Urinary bladder (tissue), 4 donors: ENCODE data around the gene BUD23. TPM values are rescaled to one million over a fixed set of nuclear protein-coding genes. Genes with fewer than 3 reads are reported as not detected.
"Not testable (repeated sequence)": the region's sequence is repeated elsewhere in the genome, so short reads cannot be mapped to it uniquely, and the experiment has no call there.

ENCODE experiments used
- DNase-seq: peaks from one replicate; pipeline ENCODE4 v3.0.0-alpha.2; 2015; ENCODE audit errors: extremely low spot score
- H3K27ac ChIP-seq: one replicate; pipeline ENCODE4 v1.5.1; 2013; ENCODE audit warnings: low read depth, mild to moderate bottlenecking, moderate library complexity
- H3K36me3 ChIP-seq: one replicate; pipeline ENCODE4 v1.6.1; 2013; ENCODE audit warnings: mild to moderate bottlenecking, moderate library complexity; ENCODE audit not compliant: insufficient read depth
- H3K4me1 ChIP-seq: one replicate; pipeline ENCODE4 v1.6.1; 2013; ENCODE audit warnings: mild to moderate bottlenecking, moderate library complexity; ENCODE audit not compliant: insufficient read depth
- H3K4me3 ChIP-seq: one replicate; pipeline ENCODE4 v1.5.1; 2013; ENCODE audit warnings: low read depth, low read length
- WGBS: extraction: QIAGEN DNeasy Blood & Tissue Kit; methylation state at CpG from one replicate; pipeline ENCODE4 v1.1.7; 2013; 5-methylcytosine and 5-hydroxymethylcytosine counted together
- polyA plus RNA-seq: library from polyadenylated mRNA; stranded (reverse); fragments of 200-250 nt; gene quantifications from one replicate; pipeline ENCODE4 v1.2.3, GENCODE V29; 2013
- total RNA-seq: library from RNA; depleted of rRNA; stranded (reverse); fragments of >200 nt; gene quantifications from one replicate; pipeline ENCODE4 v1.2.3, GENCODE V29; 2014
- donor health status: healthy with polysubstance abuse.
- donor health status: healthy.

BUD23 gene
- total and polyA plus RNA-seq, 2 donors: 22.9 to 69.4 TPM

- no peak overlapping the region for H3K27ac ChIP-seq
- H3K4me3 ChIP-seq: no peak overlapping the region
- 77% methylated on average over 1 of the region's 1 CpG for WGBS
- no peak for DNase-seq
- no peaks in the 10 kb centered on the region for H3K36me3 ChIP-seq
- no peaks in the 10 kb centered on the region for H3K4me1 ChIP-seq
Measured at GRCh38 chr7:73712773-73713172, 29.4 kb downstream of the BUD23 start.

- not testable (repeated sequence) for H3K36me3 ChIP-seq, DNase-seq, H3K4me3 ChIP-seq, H3K4me1 ChIP-seq, H3K27ac ChIP-seq
- 96% methylated on average over 6 of the region's 6 CpGs for WGBS
Measured at GRCh38 chr7:73713319-73713718, 29.9 kb downstream of the BUD23 start.

GRCh38 chr7:73715648-73716317, 32.4 kb downstream of the BUD23 start:
- WGBS: 60% methylated on average over 16 of the region's 16 CpGs
- Histone ChIP-seq H3K27ac (no peak overlapping the region), H3K4me3 (no peak overlapping the region), H3K4me1 (no peaks in the 10 kb centered on the region), H3K36me3 (no peaks in the 10 kb centered on the region)
- peak; percentile 72 for DNase-seq

- no peak for DNase-seq
- H3K27ac ChIP-seq: no peak overlapping the region
Measured at GRCh38 chr7:73716318-73716890, 33.0 kb downstream of the BUD23 start.

GRCh38 chr7:73717025-73717807, 33.8 kb downstream of the BUD23 start:
- WGBS: 58% methylated on average over 13 of the region's 13 CpGs
- DNase-seq: no peak

More at GRCh38 chr7:73716318-73716890, 33.0 kb downstream of the BUD23 start:
- WGBS: 69% methylated on average over 4 of the region's 4 CpGs
- no peaks in the 10 kb centered on the region for H3K36me3 ChIP-seq
- no peaks in the 10 kb centered on the region for H3K4me1 ChIP-seq
- H3K4me3 ChIP-seq: no peak overlapping the region

GRCh38 chr7:73717991-73718405, 34.6 kb downstream of the BUD23 start:
- no peak overlapping the region for H3K4me3 ChIP-seq
- no peaks in the 10 kb centered on the region for H3K36me3 ChIP-seq
- DNase-seq: no peak
- 68% methylated on average over 10 of the region's 10 CpGs for WGBS
- H3K27ac ChIP-seq: no peak overlapping the region
- H3K4me1 ChIP-seq: no peaks in the 10 kb centered on the region

More at GRCh38 chr7:73717025-73717807, 33.8 kb downstream of the BUD23 start:
- no peak overlapping the region for H3K27ac ChIP-seq
- H3K4me3 ChIP-seq: no peak overlapping the region
- no peaks in the 10 kb centered on the region for H3K4me1 ChIP-seq
- H3K36me3 ChIP-seq: no peaks in the 10 kb centered on the region

GRCh38 chr7:73718438-73718881, 35.1 kb downstream of the BUD23 start:
- WGBS: 41% methylated on average over 9 of the region's 9 CpGs
- no peak for DNase-seq
- Histone ChIP-seq H3K27ac (no peak overlapping the region), H3K36me3 (no peaks in the 10 kb centered on the region), H3K4me3 (peak overlapping the region; percentile 86), H3K4me1 (no peaks in the 10 kb centered on the region)

GRCh38 chr7:73718905-73719805, 35.8 kb downstream of the BUD23 start, which contains the start of gene STX1A:
Gene STX1A (minus strand): TSS chr7:73719669. CDS start chr7:73719631, 38 bp downstream.
- Histone ChIP-seq H3K27ac (no peak within 1 kb of the TSS), H3K4me1 (no peaks in the 10 kb centered on the region), H3K36me3 (no peaks in the 10 kb centered on the region), H3K4me3 (peak within 1 kb of the TSS; percentile 86)
- WGBS: 2% methylated on average over 96 of the region's 96 CpGs
- DNase-seq: no peak

GRCh38 chr7:73719806-73720169, 36.4 kb downstream of the BUD23 start:
- Histone ChIP-seq H3K27ac (no peak overlapping the region), H3K36me3 (no peaks in the 10 kb centered on the region), H3K4me1 (no peaks in the 10 kb centered on the region), H3K4me3 (peak overlapping the region; percentile 86)
- DNase-seq: no peak
- 10% methylated on average over 16 of the region's 16 CpGs for WGBS

- H3K4me1 ChIP-seq, H3K36me3 ChIP-seq, H3K4me3 ChIP-seq, H3K27ac ChIP-seq, DNase-seq: not testable (repeated sequence)
- WGBS: 96% methylated on average over 9 of the region's 9 CpGs
Measured at GRCh38 chr7:73720443-73720842, 37.0 kb downstream of the BUD23 start.

- H3K36me3 ChIP-seq: no peaks in the 10 kb centered on the region
- WGBS: 61% methylated on average over 3 of the region's 3 CpGs
- no peak for DNase-seq
- no peak overlapping the region for H3K27ac ChIP-seq
- H3K4me3 ChIP-seq: no peak overlapping the region
- H3K4me1 ChIP-seq: no peaks in the 10 kb centered on the region
Measured at GRCh38 chr7:73721377-73721817, 38.0 kb downstream of the BUD23 start.

GRCh38 chr7:73722182-73722581, 38.8 kb downstream of the BUD23 start:
- H3K4me1 ChIP-seq, H3K4me3 ChIP-seq, H3K36me3 ChIP-seq, H3K27ac ChIP-seq, DNase-seq: not testable (repeated sequence)
- 84% methylated on average over 4 of the region's 4 CpGs for WGBS

- H3K4me3 ChIP-seq: no peak overlapping the region
- DNase-seq: no peak
- no peaks in the 10 kb centered on the region for H3K4me1 ChIP-seq
- WGBS: 68% methylated on average over 6 of the region's 6 CpGs
- no peak overlapping the region for H3K27ac ChIP-seq
- H3K36me3 ChIP-seq: no peaks in the 10 kb centered on the region
Measured at GRCh38 chr7:73722785-73723184, 39.4 kb downstream of the BUD23 start.
